ENCODE measurements around the gene IMPG2. TPM values are rescaled to one million over a fixed set of nuclear protein-coding genes. Genes with fewer than 3 reads are reported as not detected.

The IMPG2 gene
- total and polyA plus RNA-seq, 2 experiments from 2014 or later = 0.77 TPM; not detected in 1

DNA sequence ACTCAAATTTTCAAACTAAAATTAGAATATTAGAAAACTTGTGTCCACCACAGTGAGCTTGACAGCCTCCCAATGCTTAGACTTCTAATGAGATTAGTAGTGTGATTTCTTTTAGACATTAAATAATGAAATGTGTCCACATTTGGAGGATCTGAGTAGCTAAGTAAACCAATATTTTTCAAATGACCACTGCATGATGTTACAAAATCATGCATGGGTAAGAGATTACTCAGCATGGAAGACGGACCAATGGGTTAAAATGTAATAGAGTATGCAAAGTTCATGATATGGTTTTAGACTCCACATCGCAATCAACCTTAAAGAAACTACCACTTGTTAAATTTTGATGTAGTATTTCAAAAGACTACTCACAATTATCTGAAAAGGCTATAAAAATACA lies 130.6 kb downstream of the IMPG2 start:
- Histone ChIP-seq H4K20me1 (ENCODE audit: insufficient read depth, poor library complexity, severe bottlenecking) (no peaks in the 10 kb centered on the region), H2AFZ (no peak overlapping the region), H3K27ac (no peak overlapping the region), H3K4me3 (no peak overlapping the region), H3K9me2 (replicated peaks; ENCODE audit: insufficient read depth) (no peaks in the 10 kb centered on the region), H3K36me3 (replicated peaks; ENCODE audit: insufficient read depth, low read depth) (no peaks in the 10 kb centered on the region), H3K79me2 (no peaks in the 10 kb centered on the region), H3K27me3 (no peaks in the 10 kb centered on the region), H3K4me2 (no peak overlapping the region), H3K4me1 (ENCODE audit: insufficient read depth) (no peaks in the 10 kb centered on the region), H3K9me3 (ENCODE audit: low read depth) (no peaks in the 10 kb centered on the region)
- TF ChIP-seq EZH2phosphoT487 (IDR thresholded peaks at IDR 0.05; ENCODE audit: low read depth, severe bottlenecking, unreplicated experiment) = no peak
- TF ChIP-seq EZH2 (IDR thresholded peaks at IDR 0.05; ENCODE audit: borderline replicate concordance) = no peak
- no peak for TF ChIP-seq CTCF (IDR thresholded peaks at IDR 0.05; ENCODE audit: poor library complexity)
- no peak for DNase-seq (ENCODE audit: low spot score)
- WGBS (ENCODE audit: low lambda C conversion rate, missing lambda C conversion rate) = 97% methylated on average over 2 of the region's 2 CpGs

DNA sequence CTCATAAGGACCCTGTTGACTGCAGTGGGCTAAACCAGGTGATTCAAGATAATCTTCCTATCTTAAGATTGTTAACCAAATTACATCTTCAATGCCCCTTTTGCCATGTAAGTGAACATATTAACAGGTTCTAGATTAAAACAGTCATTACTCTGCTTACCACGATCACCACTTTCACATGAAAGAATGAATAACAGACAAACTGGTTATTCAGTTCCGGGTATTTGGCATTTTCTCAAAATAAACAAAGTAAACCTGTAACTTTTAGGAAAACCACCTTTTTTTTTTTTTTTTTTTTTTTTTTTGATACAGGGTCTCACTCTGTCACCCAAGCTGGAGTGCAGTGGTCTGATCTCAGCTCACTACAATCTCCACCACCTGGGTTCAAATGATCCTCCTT lies 131.2 kb downstream of the IMPG2 start:
- Histone ChIP-seq H3K4me3 (no peak overlapping the region), H3K9me3 (ENCODE audit: low read depth) (no peaks in the 10 kb centered on the region), H3K36me3 (replicated peaks; ENCODE audit: insufficient read depth, low read depth) (no peaks in the 10 kb centered on the region), H4K20me1 (ENCODE audit: insufficient read depth, poor library complexity, severe bottlenecking) (no peaks in the 10 kb centered on the region), H3K9me2 (replicated peaks; ENCODE audit: insufficient read depth) (no peaks in the 10 kb centered on the region), H3K79me2 (no peaks in the 10 kb centered on the region), H3K27ac (no peak overlapping the region), H2AFZ (no peak overlapping the region), H3K4me2 (no peak overlapping the region), H3K4me1 (ENCODE audit: insufficient read depth) (no peaks in the 10 kb centered on the region), H3K27me3 (no peaks in the 10 kb centered on the region)
- TF ChIP-seq EZH2 (IDR thresholded peaks at IDR 0.05; ENCODE audit: borderline replicate concordance) (no peak), CTCF (IDR thresholded peaks at IDR 0.05; ENCODE audit: poor library complexity) (no peak), EZH2phosphoT487 (IDR thresholded peaks at IDR 0.05; ENCODE audit: low read depth, severe bottlenecking, unreplicated experiment) (no peak)
- whole genome bisulfite sequencing (ENCODE audit: low lambda C conversion rate, missing lambda C conversion rate) = 98% methylated on average over 2 of the region's 2 CpGs
- DNase-seq (ENCODE audit: low spot score) = no peak

DNA sequence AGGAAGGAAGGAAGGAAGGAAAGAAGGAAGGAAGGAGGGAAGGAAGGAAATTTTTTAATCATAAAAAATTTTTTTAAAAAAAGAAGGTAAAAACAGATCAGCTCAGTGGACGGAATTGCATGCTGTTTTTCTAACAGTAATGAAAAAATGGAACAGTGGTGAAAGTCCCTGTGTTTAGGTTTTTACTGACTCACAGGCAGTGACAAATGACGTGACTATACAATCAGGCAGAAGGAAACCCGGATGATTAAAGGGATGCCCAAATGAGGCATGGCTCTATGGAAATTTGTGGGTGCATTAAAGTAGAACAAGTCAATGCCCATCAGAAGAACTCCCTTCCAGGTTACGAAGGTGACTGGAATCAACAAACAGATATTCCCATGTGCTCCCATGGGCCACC lies 135.0 kb downstream of the IMPG2 start:
- Histone ChIP-seq H3K36me3 (replicated peaks; ENCODE audit: insufficient read depth, low read depth) (no peaks in the 10 kb centered on the region), H3K27me3 (no peaks in the 10 kb centered on the region), H3K79me2 (no peaks in the 10 kb centered on the region), H3K4me2 (no peak overlapping the region), H2AFZ (no peak overlapping the region), H3K27ac (no peak overlapping the region), H3K4me3 (no peak overlapping the region), H3K9me3 (ENCODE audit: low read depth) (no peaks in the 10 kb centered on the region), H4K20me1 (ENCODE audit: insufficient read depth, poor library complexity, severe bottlenecking) (no peaks in the 10 kb centered on the region), H3K4me1 (ENCODE audit: insufficient read depth) (no peaks in the 10 kb centered on the region), H3K9me2 (replicated peaks; ENCODE audit: insufficient read depth) (no peaks in the 10 kb centered on the region)
- 91% methylated on average over 4 of the region's 4 CpGs for WGBS (ENCODE audit: low lambda C conversion rate, missing lambda C conversion rate)
- DNase-seq (ENCODE audit: low spot score) = no peak
- TF ChIP-seq EZH2 (IDR thresholded peaks at IDR 0.05; ENCODE audit: borderline replicate concordance) = no peak

GRCh38 chr3:101184111-101184510 lies 136.3 kb downstream of the IMPG2 start:
- TF ChIP-seq EZH2 (IDR thresholded peaks at IDR 0.05; ENCODE audit: borderline replicate concordance) = no peak
- TF ChIP-seq EZH2phosphoT487 (IDR thresholded peaks at IDR 0.05; ENCODE audit: low read depth, severe bottlenecking, unreplicated experiment) = no peak
- no peak for TF ChIP-seq CTCF (IDR thresholded peaks at IDR 0.05; ENCODE audit: poor library complexity)
- H3K9me2 ChIP-seq (replicated peaks; ENCODE audit: insufficient read depth) = no peaks in the 10 kb centered on the region
- H3K4me3 ChIP-seq = no peak overlapping the region
- DNase-seq (ENCODE audit: low spot score) = no peak
- H3K4me2 ChIP-seq = no peak overlapping the region
- no peaks in the 10 kb centered on the region for H3K9me3 ChIP-seq (ENCODE audit: low read depth)
- no peaks in the 10 kb centered on the region for H3K4me1 ChIP-seq (ENCODE audit: insufficient read depth)
- no peaks in the 10 kb centered on the region for H4K20me1 ChIP-seq (ENCODE audit: insufficient read depth, poor library complexity, severe bottlenecking)
- no peaks in the 10 kb centered on the region for H3K79me2 ChIP-seq
- H3K27ac ChIP-seq = no peak overlapping the region
- H2AFZ ChIP-seq = no peak overlapping the region
- no peaks in the 10 kb centered on the region for H3K27me3 ChIP-seq
- H3K36me3 ChIP-seq (replicated peaks; ENCODE audit: insufficient read depth, low read depth) = no peaks in the 10 kb centered on the region

Measured in hepatocyte (in vitro differentiated cells).